Dedifferentiated amniotic fluid mesenchymal stem cell (primary cell): ENCODE measurements around the gene WNT7B.

Source experiments
- DNase-seq: peaks from one replicate; pipeline ENCODE4 v3.0.0-alpha.2; 2016; ENCODE audit errors: extremely low spot score

Gene WNT7B

GRCh38 chr22:45906946-45907345, 70.0 kb downstream of the WNT7B start:
- no peak for DNase-seq

- peak; percentile 45 for DNase-seq
Observed at GRCh38 chr22:45905924-45906865, 70.8 kb downstream of the WNT7B start.

- DNase-seq, result no peak
Observed at GRCh38 chr22:45905326-45905923, 71.5 kb downstream of the WNT7B start.

- no peak for DNase-seq
Observed at GRCh38 chr22:45904236-45904635, 72.7 kb downstream of the WNT7B start.

- DNase-seq, result peak; percentile 63
Observed at GRCh38 chr22:45903355-45904135, 73.4 kb downstream of the WNT7B start.

- DNase-seq, result no peak
Observed at GRCh38 chr22:45897736-45898135, 79.2 kb downstream of the WNT7B start.

GRCh38 chr22:45896964-45897538, 79.9 kb downstream of the WNT7B start:
- no peak for DNase-seq

GRCh38 chr22:45896153-45896951, 80.6 kb downstream of the WNT7B start:
- no peak for DNase-seq

GRCh38 chr22:45895436-45896152, 81.4 kb downstream of the WNT7B start:
- no peak for DNase-seq

- DNase-seq, result no peak
Observed at GRCh38 chr22:45893516-45893915, 83.4 kb downstream of the WNT7B start.

GRCh38 chr22:45892681-45893461, 84.1 kb downstream of the WNT7B start:
- no peak for DNase-seq

- DNase-seq, result no peak
Observed at GRCh38 chr22:45891996-45892621, 84.9 kb downstream of the WNT7B start.

- DNase-seq, result no peak
Observed at GRCh38 chr22:45891471-45891995, 85.4 kb downstream of the WNT7B start.

- DNase-seq, result no peak
Observed at GRCh38 chr22:45891021-45891421, 85.9 kb downstream of the WNT7B start.

GRCh38 chr22:45890351-45890635, 86.7 kb downstream of the WNT7B start:
- DNase-seq, result no peak

GRCh38 chr22:45889539-45890350, 87.2 kb downstream of the WNT7B start:
- no peak for DNase-seq

- DNase-seq, result no peak
Observed at GRCh38 chr22:45889093-45889538, 87.8 kb downstream of the WNT7B start.
